Osteoblast (primary cell): Measurements from ENCODE around the gene FRMD4A. TPM values are rescaled to one million over a fixed set of nuclear protein-coding genes. Genes with fewer than 3 reads are reported as not detected.
"Not testable (repeated sequence)": the region's sequence is repeated elsewhere in the genome, so short reads cannot be mapped to it uniquely, and the experiment has no call there.

Experiments used
- DNase-seq: peaks from one replicate; pipeline ENCODE4 v3.0.0; 2011; ENCODE audit warnings: low spot score, mixed read lengths; ENCODE audit not compliant: insufficient read length; ENCODE audit errors: missing footprints
- H2AFZ ChIP-seq: 2 replicates; pipeline ENCODE4 v1.6.0; 2011; ENCODE audit warnings: mild to moderate bottlenecking, low read length
- H3K27ac ChIP-seq: 2 replicates; pipeline ENCODE4 v1.5.1; 2011; ENCODE audit warnings: mild to moderate bottlenecking, low read depth, low read length, moderate library complexity
- H3K27me3 ChIP-seq: 2 replicates; pipeline ENCODE4 v1.6.0; 2012; ENCODE audit warnings: mild to moderate bottlenecking, control low read depth, inconsistent platforms, low read length, moderate library complexity; ENCODE audit not compliant: insufficient read depth
- H3K36me3 ChIP-seq: 2 replicates; pipeline ENCODE4 v1.5.1; 2011; ENCODE audit warnings: mild to moderate bottlenecking, low read length, control low read depth, moderate library complexity; ENCODE audit not compliant: insufficient read depth
- H3K4me1 ChIP-seq: 2 replicates; pipeline ENCODE4 v1.5.1; 2011; ENCODE audit warnings: mild to moderate bottlenecking, low read length, control low read depth, moderate library complexity; ENCODE audit not compliant: insufficient read depth
- H3K4me2 ChIP-seq: 2 replicates; pipeline ENCODE4 v1.6.0; 2011; ENCODE audit warnings: mild to moderate bottlenecking, low read length; ENCODE audit not compliant: insufficient read depth
- H3K4me3 ChIP-seq: fragments of 200-600 bp; sonication (generic); 3 replicates; pipeline ENCODE4 v1.5.1; 2012; ENCODE audit warnings: mild to moderate bottlenecking, low read length, inconsistent platforms; ENCODE audit not compliant: insufficient read depth
- H3K79me2 ChIP-seq: 2 replicates; pipeline ENCODE4 v1.6.0; 2012; ENCODE audit warnings: mild to moderate bottlenecking, low read length, control low read depth, inconsistent platforms; ENCODE audit not compliant: insufficient read depth
- H3K9me3 ChIP-seq: 2 replicates; pipeline ENCODE4 v1.5.1; 2011; ENCODE audit warnings: low read depth, low read length, control low read depth
- H4K20me1 ChIP-seq: 2 replicates; pipeline ENCODE4 v1.6.0; 2012; ENCODE audit warnings: mild to moderate bottlenecking, low read length, control low read depth; ENCODE audit not compliant: insufficient read depth
- total RNA-seq: library from RNA; depleted of rRNA; stranded (reverse); fragments of >200 nt; gene quantifications from 2 replicates; pipeline ENCODE4 v1.2.3, GENCODE V29; 2012
- TF ChIP-seq, protein P1 (sequence below): IDR thresholded peaks from 2 replicates; pipeline ENCODE4 v1.5.1; 2011; ENCODE audit warnings: mild to moderate bottlenecking, low read depth, low read length, moderate library complexity; ENCODE audit errors: extremely low read depth

FRMD4A gene
- total RNA-seq, 1 donor = 41.3 TPM

DNA sequence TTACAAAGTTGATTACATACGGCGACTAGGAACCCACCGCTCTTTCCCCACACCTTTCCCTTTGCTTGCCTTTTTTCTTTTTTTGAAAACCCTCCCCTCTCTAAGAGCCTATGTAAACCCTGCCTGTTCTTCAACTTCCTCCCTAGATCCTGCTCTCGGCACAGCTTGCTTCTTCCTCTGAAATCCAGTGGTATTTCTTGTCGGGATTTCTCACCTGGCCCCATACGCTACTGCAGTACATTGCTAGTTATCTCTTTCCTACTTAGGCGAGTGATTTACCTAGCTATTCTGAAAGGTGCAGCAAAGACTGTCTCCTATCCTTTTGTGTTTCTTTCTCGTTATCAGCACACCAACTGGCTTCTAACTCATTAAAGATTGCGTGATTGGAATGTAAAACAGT lies 372.9 kb downstream of the FRMD4A start:
- H3K79me2 ChIP-seq = no peaks in the 10 kb centered on the region
- peak; percentile 31 for DNase-seq
- no peak overlapping the region for H2AFZ ChIP-seq
- no peaks in the 10 kb centered on the region for H3K27me3 ChIP-seq
- no peak overlapping the region for H3K4me2 ChIP-seq
- no peaks in the 10 kb centered on the region for H3K9me3 ChIP-seq
- no peak overlapping the region for H3K27ac ChIP-seq
- no peak overlapping the region for H3K4me3 ChIP-seq
- no peaks in the 10 kb centered on the region for H3K36me3 ChIP-seq
- H3K4me1 ChIP-seq = peaks cover 31% of the 10 kb centered on the region
- TF ChIP-seq, protein P1, sequence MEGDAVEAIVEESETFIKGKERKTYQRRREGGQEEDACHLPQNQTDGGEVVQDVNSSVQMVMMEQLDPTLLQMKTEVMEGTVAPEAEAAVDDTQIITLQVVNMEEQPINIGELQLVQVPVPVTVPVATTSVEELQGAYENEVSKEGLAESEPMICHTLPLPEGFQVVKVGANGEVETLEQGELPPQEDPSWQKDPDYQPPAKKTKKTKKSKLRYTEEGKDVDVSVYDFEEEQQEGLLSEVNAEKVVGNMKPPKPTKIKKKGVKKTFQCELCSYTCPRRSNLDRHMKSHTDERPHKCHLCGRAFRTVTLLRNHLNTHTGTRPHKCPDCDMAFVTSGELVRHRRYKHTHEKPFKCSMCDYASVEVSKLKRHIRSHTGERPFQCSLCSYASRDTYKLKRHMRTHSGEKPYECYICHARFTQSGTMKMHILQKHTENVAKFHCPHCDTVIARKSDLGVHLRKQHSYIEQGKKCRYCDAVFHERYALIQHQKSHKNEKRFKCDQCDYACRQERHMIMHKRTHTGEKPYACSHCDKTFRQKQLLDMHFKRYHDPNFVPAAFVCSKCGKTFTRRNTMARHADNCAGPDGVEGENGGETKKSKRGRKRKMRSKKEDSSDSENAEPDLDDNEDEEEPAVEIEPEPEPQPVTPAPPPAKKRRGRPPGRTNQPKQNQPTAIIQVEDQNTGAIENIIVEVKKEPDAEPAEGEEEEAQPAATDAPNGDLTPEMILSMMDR = no peak
- no peaks in the 10 kb centered on the region for H4K20me1 ChIP-seq

DNA sequence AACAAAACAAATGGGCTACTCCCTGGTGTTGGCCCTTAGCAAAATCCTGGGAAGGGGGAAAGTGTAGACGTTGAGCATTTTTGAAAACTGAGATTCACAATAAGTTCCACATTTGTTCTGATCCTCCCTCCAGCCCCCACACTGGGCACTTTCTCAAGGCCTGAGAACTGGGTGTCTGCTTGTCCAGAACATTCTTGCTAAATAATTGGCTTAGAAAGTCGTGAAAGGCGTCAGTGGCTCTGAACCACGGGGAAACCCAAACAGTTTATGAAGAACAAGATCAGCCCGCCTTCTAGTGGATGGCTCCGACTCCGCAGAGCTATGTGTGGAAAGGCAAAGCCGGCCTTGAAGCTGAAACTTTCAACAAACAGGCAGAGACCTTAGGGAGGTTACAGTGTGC lies 373.9 kb downstream of the FRMD4A start:
- Histone ChIP-seq H3K79me2 (no peaks in the 10 kb centered on the region), H3K27ac (peak overlapping the region; percentile 59), H3K4me2 (peak overlapping the region; percentile 52), H4K20me1 (no peaks in the 10 kb centered on the region), H3K27me3 (no peaks in the 10 kb centered on the region), H2AFZ (peak overlapping the region; percentile 72), H3K36me3 (no peaks in the 10 kb centered on the region), H3K4me3 (no peak overlapping the region), H3K9me3 (no peaks in the 10 kb centered on the region), H3K4me1 (peaks cover 31% of the 10 kb centered on the region)
- peak; percentile 58 for DNase-seq
- TF ChIP-seq, protein P1 = peak; percentile 66

- Histone ChIP-seq H3K27me3 (no peaks in the 10 kb centered on the region), H3K4me1 (peaks cover 26% of the 10 kb centered on the region), H4K20me1 (no peaks in the 10 kb centered on the region), H3K4me3 (no peak overlapping the region), H3K36me3 (no peaks in the 10 kb centered on the region), H2AFZ (no peak overlapping the region), H3K9me3 (no peaks in the 10 kb centered on the region), H3K27ac (no peak overlapping the region), H3K4me2 (no peak overlapping the region), H3K79me2 (no peaks in the 10 kb centered on the region)
- TF ChIP-seq, protein P1 = no peak
- no peak for DNase-seq
Measured at GRCh38 chr10:13955409-13956068, 375.2 kb downstream of the FRMD4A start.

GRCh38 chr10:13954195-13954594 lies 376.5 kb downstream of the FRMD4A start:
- H3K79me2 ChIP-seq, H3K27me3 ChIP-seq, H3K4me2 ChIP-seq, DNase-seq, H3K36me3 ChIP-seq, H2AFZ ChIP-seq, H3K27ac ChIP-seq, H3K9me3 ChIP-seq, H4K20me1 ChIP-seq, H3K4me3 ChIP-seq: not testable (repeated sequence)
- peaks cover 27% of the 10 kb centered on the region for H3K4me1 ChIP-seq
